ENCODE results near the gene ERAL1. TPM values are rescaled to one million over a fixed set of nuclear protein-coding genes. Genes with fewer than 3 reads are reported as not detected.

The ERAL1 gene
- total RNA-seq, 1 donor from 2014 or later = 38.5 TPM

DNA sequence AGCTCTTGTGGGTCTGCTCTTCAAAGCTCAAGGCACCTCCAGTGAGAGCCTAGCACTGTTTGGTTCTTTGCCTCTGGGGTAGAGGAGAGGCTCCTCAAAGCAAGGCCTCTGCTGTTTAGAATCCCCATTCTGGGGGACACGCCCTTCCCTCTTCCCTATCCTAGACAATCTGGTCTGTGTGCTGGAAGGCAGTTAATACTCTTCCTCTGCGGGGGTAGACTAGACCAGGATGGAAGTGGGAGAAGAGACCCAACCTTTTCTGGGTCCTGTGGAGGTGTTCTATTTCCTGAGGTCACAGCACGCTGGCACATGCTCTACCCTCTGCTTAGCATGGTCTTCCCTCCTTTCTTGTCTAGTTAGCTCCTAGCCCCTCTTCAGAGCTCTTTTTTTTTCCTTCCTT is 7.7 kb downstream of the ERAL1 start:
- Mint-ChIP-seq H3K4me1 (ENCODE audit: unreplicated experiment) (peaks cover 9% of the 10 kb centered on the region), H3K27ac (ENCODE audit: unreplicated experiment) (no peak overlapping the region), H3K9me3 (ENCODE audit: unreplicated experiment) (no peaks in the 10 kb centered on the region), H3K36me3 (ENCODE audit: unreplicated experiment) (peaks cover 17% of the 10 kb centered on the region), H3K27me3 (ENCODE audit: unreplicated experiment) (no peaks in the 10 kb centered on the region), H3K4me3 (ENCODE audit: unreplicated experiment) (no peak overlapping the region)
- TF ChIP-seq, protein P1, sequence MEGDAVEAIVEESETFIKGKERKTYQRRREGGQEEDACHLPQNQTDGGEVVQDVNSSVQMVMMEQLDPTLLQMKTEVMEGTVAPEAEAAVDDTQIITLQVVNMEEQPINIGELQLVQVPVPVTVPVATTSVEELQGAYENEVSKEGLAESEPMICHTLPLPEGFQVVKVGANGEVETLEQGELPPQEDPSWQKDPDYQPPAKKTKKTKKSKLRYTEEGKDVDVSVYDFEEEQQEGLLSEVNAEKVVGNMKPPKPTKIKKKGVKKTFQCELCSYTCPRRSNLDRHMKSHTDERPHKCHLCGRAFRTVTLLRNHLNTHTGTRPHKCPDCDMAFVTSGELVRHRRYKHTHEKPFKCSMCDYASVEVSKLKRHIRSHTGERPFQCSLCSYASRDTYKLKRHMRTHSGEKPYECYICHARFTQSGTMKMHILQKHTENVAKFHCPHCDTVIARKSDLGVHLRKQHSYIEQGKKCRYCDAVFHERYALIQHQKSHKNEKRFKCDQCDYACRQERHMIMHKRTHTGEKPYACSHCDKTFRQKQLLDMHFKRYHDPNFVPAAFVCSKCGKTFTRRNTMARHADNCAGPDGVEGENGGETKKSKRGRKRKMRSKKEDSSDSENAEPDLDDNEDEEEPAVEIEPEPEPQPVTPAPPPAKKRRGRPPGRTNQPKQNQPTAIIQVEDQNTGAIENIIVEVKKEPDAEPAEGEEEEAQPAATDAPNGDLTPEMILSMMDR (IDR thresholded peaks at IDR 0.05) = no peak
- no peak for DNase-seq (ENCODE audit: extremely low spot score, unreplicated experiment)

DNA sequence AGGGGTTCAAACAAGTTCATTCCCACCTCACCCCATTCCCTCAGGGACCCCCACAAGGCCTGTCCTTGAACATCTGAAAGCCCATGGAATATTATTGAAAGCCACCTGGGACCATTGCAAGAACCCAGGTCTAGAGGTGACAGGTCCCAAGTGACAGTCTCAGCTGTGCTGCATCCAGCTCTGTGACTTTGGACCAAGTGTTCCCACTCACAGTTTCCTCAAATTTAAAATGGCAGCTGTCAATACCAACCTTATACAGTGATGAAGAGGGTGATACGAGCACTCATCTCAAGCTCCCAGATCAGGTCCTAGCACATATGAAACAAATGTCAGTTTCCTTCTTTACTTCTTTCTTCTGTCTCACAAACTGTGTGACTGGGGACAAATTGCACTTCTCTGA is 9.1 kb downstream of the ERAL1 start:
- H3K4me3 Mint-ChIP-seq (ENCODE audit: unreplicated experiment) = no peak overlapping the region
- H3K27ac Mint-ChIP-seq (ENCODE audit: unreplicated experiment) = no peak overlapping the region
- H3K9me3 Mint-ChIP-seq (ENCODE audit: unreplicated experiment) = no peaks in the 10 kb centered on the region
- H3K27me3 Mint-ChIP-seq (ENCODE audit: unreplicated experiment) = no peaks in the 10 kb centered on the region
- H3K36me3 Mint-ChIP-seq (ENCODE audit: unreplicated experiment) = peaks cover 6% of the 10 kb centered on the region
- no peak for DNase-seq (ENCODE audit: extremely low spot score, unreplicated experiment)
- TF ChIP-seq, protein P1 (IDR thresholded peaks at IDR 0.05) = no peak
- peaks cover 9% of the 10 kb centered on the region for H3K4me1 Mint-ChIP-seq (ENCODE audit: unreplicated experiment)

DNA sequence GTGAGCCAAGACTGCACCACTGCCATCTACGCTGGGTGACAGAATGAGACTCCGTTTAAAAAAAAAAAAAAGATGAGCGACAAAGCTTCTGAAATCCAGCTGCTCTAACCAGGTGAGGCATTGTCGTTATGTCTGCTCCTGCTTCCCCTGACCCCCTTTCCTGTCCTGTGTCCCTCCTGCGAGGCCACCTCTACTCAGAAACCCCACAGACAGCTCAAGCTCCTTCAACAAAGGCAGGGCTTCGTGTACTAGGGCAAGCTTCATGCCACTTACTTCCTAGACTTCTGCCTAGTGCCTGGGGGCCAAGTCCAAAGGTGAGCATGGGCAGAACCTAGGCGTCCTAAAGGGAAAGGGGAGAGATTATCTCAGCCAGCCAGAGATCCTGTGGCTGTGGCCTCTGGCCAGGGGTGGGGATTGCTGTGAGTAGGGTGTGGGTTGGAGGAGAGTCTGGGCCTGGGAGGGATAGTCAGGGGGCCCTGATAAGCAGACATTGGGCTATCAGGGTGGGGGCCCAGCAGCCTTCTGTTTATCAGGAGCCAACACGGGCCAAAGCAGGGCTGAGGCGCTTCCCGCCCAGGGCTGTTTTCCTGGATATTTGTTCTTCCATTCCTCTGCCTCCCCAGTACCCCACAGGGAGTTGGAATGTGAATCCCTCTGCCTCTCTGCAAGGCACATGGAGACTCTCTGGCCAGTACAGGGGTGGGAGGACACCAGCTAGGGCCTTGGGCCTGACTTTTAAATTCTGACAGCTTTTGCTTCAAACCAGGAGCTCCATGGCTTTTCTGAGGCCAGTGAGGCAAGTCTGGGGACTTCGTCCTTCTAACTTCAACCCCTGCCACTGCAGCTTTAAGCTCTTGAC is 10.4 kb downstream of the ERAL1 start:
- TF ChIP-seq, protein P1 (IDR thresholded peaks at IDR 0.05) = no peak
- Mint-ChIP-seq H3K4me1 (ENCODE audit: unreplicated experiment) (peaks cover 9% of the 10 kb centered on the region), H3K27me3 (ENCODE audit: unreplicated experiment) (no peaks in the 10 kb centered on the region), H3K36me3 (ENCODE audit: unreplicated experiment) (peaks cover 2% of the 10 kb centered on the region), H3K4me3 (ENCODE audit: unreplicated experiment) (no peak overlapping the region), H3K9me3 (ENCODE audit: unreplicated experiment) (no peaks in the 10 kb centered on the region), H3K27ac (ENCODE audit: unreplicated experiment) (no peak overlapping the region)
- no peak for DNase-seq (ENCODE audit: extremely low spot score, unreplicated experiment)

DNA sequence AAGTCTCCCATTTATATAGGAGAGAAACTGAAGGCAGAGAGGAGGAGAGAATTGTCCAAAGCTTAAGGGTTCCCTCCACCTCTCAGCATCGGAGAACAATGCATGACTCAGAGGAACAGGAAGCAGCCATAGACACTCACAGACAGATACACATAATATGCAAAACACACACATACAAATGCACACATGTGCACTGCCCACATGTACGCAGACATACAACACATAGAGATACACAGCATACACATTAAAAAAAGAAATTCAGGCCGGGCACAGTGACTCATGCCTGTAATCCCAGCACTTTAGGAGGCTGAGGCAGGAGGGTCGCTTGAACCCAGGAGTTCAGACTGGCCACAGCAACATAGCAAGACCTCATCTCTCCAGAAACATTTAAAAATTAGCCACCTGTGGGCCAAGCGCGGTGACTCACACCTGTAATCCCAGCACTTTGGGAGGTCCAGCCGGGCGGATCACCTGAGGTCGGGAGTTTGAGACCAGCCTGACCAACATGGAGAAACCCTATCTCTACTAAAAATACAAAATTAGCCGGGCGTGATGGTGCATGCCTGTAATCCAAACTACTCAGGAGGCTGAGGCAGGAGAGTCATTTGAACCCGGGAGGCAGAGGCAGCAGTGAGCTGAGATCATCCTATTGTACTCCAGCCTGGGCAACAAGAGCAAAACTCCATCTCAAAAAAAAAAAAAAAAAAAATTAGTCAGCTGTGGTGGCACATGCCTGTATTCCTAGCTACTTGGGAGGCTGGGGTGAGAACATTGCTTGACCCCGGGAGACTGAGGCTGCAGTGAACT is 11.3 kb downstream of the ERAL1 start:
- Mint-ChIP-seq H3K27me3 (ENCODE audit: unreplicated experiment) (no peaks in the 10 kb centered on the region), H3K36me3 (ENCODE audit: unreplicated experiment) (no peaks in the 10 kb centered on the region), H3K4me3 (ENCODE audit: unreplicated experiment) (no peak overlapping the region), H3K4me1 (ENCODE audit: unreplicated experiment) (peaks cover 9% of the 10 kb centered on the region), H3K27ac (ENCODE audit: unreplicated experiment) (no peak overlapping the region), H3K9me3 (ENCODE audit: unreplicated experiment) (no peaks in the 10 kb centered on the region)
- no peak for DNase-seq (ENCODE audit: extremely low spot score, unreplicated experiment)
- TF ChIP-seq, protein P1 (IDR thresholded peaks at IDR 0.05) = no peak

DNA sequence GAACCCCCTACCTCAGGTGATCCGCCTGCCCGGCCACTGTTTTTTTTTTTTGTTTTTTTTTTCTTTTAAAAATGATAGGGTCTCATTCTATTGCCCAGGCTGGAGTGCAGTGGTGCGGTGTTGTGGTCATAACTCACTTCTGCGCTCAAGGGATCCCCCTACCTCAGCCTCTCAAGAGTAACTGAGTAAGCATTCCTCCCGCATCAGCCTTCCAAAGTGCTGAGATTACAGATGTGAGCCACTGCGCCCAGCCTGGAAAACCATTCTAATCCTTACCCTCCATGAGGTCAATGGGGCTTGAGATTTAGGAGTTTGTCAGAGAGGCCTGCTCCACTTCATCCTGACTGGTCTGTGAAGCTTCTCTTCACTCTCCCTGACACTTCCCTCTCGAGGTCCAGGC is 12.5 kb downstream of the ERAL1 start:
- no peak overlapping the region for H3K27ac Mint-ChIP-seq (ENCODE audit: unreplicated experiment)
- no peaks in the 10 kb centered on the region for H3K27me3 Mint-ChIP-seq (ENCODE audit: unreplicated experiment)
- H3K4me1 Mint-ChIP-seq (ENCODE audit: unreplicated experiment) = peaks cover 9% of the 10 kb centered on the region

More for the DNA sequence above, 12.5 kb downstream of the ERAL1 start:
- Mint-ChIP-seq H3K36me3 (ENCODE audit: unreplicated experiment) (no peaks in the 10 kb centered on the region), H3K9me3 (ENCODE audit: unreplicated experiment) (no peaks in the 10 kb centered on the region), H3K4me3 (ENCODE audit: unreplicated experiment) (no peak overlapping the region)
- TF ChIP-seq, protein P1 (IDR thresholded peaks at IDR 0.05) = no peak
- no peak for DNase-seq (ENCODE audit: extremely low spot score, unreplicated experiment)
